H1 (cell line): ENCODE measurements around the gene CD44.

Source experiments
- CBX8 ChIP-seq: fragments of 300-800, 300-1000 bp; sonication (generic); IDR thresholded peaks from 2 replicates; pipeline ENCODE4 v1.7.1; 2016; ENCODE audit warnings: low read depth, low read length, borderline replicate concordance
- CEBPB ChIP-seq: IDR thresholded peaks from 2 replicates; pipeline ENCODE4 v1.6.1; 2012; ENCODE audit warnings: low read depth, low read length
- EP300 ChIP-seq, 2 experiments: IDR thresholded peaks; 1 replicate in 1 of 2; 2 replicates in 1 of 2; pipeline ENCODE4 v1.6.1; 2011 to 2012; ENCODE audit warnings: low read depth in 2 of 2, low read length in 2 of 2, mild to moderate bottlenecking in 2 of 2, borderline replicate concordance in 1 of 2, inconsistent platforms in 1 of 2, moderate library complexity in 1 of 2
- EZH2 ChIP-seq: fragments of 200-600 bp; sonication (generic); IDR thresholded peaks from 2 replicates; pipeline ENCODE4 v1.7.1; 2012; ENCODE audit warnings: low read depth, mild to moderate bottlenecking, moderate library complexity, low read length, inconsistent platforms; ENCODE audit not compliant: severe bottlenecking
- GABPA ChIP-seq: IDR thresholded peaks from 2 replicates; pipeline ENCODE4 v1.6.1; 2011; ENCODE audit warnings: mild to moderate bottlenecking, low read length, moderate library complexity, borderline replicate concordance; ENCODE audit not compliant: insufficient read depth
- SP1 ChIP-seq: IDR thresholded peaks from 2 replicates; pipeline ENCODE4 v1.6.1; 2011; ENCODE audit warnings: low read depth, low read length
- ZNF274 ChIP-seq: IDR thresholded peaks from 2 replicates; pipeline ENCODE4 v1.7.0; 2012; ENCODE audit warnings: low read length, borderline replicate concordance; ENCODE audit errors: extremely low read depth
- TF ChIP-seq, protein P1 (sequence below), 3 experiments: IDR thresholded peaks; 1 replicate in 2 of 3; 2 replicates in 1 of 3; pipeline versions ENCODE4 v1.5.1 to v1.6.1; 2011; ENCODE audit warnings: low read length in 3 of 3, mild to moderate bottlenecking in 3 of 3, inconsistent platforms in 2 of 3, low read depth in 1 of 3, moderate library complexity in 1 of 3; ENCODE audit not compliant: insufficient read depth in 1 of 3; ENCODE audit errors: control extremely low read depth in 1 of 3
- TF ChIP-seq, protein P2 (sequence below): fragments of 300-600 bp; sonication (generic); IDR thresholded peaks from 2 replicates; pipeline ENCODE4 v1.7.1; 2012; ENCODE audit warnings: low read length, moderate library complexity, mild to moderate bottlenecking, inconsistent platforms; ENCODE audit not compliant: insufficient replicate concordance

DNA sequence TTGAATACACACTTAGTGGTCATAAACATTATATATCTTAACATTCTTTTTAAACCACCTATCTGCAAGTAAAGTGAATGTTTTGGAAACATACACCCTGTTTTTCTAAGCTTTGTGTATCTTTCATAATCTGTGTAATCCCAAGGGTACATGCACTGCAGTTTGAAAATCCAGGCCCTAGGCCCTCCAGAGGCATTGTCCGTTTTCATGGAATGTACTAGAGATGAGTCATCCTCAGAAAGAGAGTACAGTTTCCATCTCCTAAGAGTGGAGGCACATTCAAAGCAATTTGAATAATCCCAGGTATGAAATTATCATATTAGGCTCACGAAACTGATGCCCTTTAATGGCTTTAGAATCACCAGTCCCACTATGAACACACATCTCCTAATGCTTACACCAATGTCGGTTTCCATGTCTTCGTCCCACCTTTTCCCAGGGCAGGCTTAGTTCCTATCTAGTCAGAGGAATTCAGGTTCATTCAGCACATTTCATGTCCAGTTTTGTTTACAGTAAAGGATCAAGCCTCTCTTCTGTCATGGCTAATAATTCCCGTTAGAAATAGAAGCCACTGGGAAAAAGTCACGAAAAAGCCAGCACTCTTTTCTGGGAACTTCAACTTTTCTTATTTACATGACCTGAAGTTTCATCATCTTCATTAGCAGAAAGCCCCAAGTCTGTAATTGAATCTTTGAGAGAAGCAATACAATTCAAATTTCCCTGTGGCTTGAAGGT is 39.5 kb upstream of the CD44 start:
- no peak for TF ChIP-seq ZNF274
- no peak for TF ChIP-seq SP1
- TF ChIP-seq EP300 (IDR thresholded peaks at IDR 0.05; ENCODE audit: borderline replicate concordance in 1 of 2, low read depth in 2 of 2, low read length in 2 of 2), result no peak
- no peak for TF ChIP-seq GABPA
- TF ChIP-seq, protein P1, sequence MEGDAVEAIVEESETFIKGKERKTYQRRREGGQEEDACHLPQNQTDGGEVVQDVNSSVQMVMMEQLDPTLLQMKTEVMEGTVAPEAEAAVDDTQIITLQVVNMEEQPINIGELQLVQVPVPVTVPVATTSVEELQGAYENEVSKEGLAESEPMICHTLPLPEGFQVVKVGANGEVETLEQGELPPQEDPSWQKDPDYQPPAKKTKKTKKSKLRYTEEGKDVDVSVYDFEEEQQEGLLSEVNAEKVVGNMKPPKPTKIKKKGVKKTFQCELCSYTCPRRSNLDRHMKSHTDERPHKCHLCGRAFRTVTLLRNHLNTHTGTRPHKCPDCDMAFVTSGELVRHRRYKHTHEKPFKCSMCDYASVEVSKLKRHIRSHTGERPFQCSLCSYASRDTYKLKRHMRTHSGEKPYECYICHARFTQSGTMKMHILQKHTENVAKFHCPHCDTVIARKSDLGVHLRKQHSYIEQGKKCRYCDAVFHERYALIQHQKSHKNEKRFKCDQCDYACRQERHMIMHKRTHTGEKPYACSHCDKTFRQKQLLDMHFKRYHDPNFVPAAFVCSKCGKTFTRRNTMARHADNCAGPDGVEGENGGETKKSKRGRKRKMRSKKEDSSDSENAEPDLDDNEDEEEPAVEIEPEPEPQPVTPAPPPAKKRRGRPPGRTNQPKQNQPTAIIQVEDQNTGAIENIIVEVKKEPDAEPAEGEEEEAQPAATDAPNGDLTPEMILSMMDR (IDR thresholded peaks at IDR 0.05; ENCODE audit: control extremely low read depth in 1 of 3, insufficient read depth in 1 of 3, low read depth in 1 of 3, low read length in 3 of 3), result no peak
- TF ChIP-seq EZH2, result no peak
- TF ChIP-seq, protein P2, sequence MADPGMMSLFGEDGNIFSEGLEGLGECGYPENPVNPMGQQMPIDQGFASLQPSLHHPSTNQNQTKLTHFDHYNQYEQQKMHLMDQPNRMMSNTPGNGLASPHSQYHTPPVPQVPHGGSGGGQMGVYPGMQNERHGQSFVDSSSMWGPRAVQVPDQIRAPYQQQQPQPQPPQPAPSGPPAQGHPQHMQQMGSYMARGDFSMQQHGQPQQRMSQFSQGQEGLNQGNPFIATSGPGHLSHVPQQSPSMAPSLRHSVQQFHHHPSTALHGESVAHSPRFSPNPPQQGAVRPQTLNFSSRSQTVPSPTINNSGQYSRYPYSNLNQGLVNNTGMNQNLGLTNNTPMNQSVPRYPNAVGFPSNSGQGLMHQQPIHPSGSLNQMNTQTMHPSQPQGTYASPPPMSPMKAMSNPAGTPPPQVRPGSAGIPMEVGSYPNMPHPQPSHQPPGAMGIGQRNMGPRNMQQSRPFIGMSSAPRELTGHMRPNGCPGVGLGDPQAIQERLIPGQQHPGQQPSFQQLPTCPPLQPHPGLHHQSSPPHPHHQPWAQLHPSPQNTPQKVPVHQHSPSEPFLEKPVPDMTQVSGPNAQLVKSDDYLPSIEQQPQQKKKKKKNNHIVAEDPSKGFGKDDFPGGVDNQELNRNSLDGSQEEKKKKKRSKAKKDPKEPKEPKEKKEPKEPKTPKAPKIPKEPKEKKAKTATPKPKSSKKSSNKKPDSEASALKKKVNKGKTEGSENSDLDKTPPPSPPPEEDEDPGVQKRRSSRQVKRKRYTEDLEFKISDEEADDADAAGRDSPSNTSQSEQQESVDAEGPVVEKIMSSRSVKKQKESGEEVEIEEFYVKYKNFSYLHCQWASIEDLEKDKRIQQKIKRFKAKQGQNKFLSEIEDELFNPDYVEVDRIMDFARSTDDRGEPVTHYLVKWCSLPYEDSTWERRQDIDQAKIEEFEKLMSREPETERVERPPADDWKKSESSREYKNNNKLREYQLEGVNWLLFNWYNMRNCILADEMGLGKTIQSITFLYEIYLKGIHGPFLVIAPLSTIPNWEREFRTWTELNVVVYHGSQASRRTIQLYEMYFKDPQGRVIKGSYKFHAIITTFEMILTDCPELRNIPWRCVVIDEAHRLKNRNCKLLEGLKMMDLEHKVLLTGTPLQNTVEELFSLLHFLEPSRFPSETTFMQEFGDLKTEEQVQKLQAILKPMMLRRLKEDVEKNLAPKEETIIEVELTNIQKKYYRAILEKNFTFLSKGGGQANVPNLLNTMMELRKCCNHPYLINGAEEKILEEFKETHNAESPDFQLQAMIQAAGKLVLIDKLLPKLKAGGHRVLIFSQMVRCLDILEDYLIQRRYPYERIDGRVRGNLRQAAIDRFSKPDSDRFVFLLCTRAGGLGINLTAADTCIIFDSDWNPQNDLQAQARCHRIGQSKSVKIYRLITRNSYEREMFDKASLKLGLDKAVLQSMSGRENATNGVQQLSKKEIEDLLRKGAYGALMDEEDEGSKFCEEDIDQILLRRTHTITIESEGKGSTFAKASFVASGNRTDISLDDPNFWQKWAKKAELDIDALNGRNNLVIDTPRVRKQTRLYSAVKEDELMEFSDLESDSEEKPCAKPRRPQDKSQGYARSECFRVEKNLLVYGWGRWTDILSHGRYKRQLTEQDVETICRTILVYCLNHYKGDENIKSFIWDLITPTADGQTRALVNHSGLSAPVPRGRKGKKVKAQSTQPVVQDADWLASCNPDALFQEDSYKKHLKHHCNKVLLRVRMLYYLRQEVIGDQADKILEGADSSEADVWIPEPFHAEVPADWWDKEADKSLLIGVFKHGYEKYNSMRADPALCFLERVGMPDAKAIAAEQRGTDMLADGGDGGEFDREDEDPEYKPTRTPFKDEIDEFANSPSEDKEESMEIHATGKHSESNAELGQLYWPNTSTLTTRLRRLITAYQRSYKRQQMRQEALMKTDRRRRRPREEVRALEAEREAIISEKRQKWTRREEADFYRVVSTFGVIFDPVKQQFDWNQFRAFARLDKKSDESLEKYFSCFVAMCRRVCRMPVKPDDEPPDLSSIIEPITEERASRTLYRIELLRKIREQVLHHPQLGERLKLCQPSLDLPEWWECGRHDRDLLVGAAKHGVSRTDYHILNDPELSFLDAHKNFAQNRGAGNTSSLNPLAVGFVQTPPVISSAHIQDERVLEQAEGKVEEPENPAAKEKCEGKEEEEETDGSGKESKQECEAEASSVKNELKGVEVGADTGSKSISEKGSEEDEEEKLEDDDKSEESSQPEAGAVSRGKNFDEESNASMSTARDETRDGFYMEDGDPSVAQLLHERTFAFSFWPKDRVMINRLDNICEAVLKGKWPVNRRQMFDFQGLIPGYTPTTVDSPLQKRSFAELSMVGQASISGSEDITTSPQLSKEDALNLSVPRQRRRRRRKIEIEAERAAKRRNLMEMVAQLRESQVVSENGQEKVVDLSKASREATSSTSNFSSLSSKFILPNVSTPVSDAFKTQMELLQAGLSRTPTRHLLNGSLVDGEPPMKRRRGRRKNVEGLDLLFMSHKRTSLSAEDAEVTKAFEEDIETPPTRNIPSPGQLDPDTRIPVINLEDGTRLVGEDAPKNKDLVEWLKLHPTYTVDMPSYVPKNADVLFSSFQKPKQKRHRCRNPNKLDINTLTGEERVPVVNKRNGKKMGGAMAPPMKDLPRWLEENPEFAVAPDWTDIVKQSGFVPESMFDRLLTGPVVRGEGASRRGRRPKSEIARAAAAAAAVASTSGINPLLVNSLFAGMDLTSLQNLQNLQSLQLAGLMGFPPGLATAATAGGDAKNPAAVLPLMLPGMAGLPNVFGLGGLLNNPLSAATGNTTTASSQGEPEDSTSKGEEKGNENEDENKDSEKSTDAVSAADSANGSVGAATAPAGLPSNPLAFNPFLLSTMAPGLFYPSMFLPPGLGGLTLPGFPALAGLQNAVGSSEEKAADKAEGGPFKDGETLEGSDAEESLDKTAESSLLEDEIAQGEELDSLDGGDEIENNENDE, result no peak
- no peak for TF ChIP-seq CBX8
- no peak for TF ChIP-seq CEBPB
